HEK293T (cell line): ENCODE results near the gene C11orf68.

Source experiments
- ARNT ChIP-seq: fragments of 450-650 bp; IDR thresholded peaks from 2 replicates; pipeline ENCODE4 v1.6.1; 2017; ENCODE audit warnings: mild to moderate bottlenecking
- BHLHE40 ChIP-seq: fragments of 450-650 bp; IDR thresholded peaks from 2 replicates; pipeline ENCODE4 v1.6.1; 2016; ENCODE audit warnings: mild to moderate bottlenecking, moderate library complexity, borderline replicate concordance
- CTBP1 ChIP-seq: fragments of 450-650 bp; IDR thresholded peaks from 2 replicates; pipeline ENCODE4 v1.6.1; 2016; ENCODE audit warnings: borderline replicate concordance
- ELF4 ChIP-seq: fragments of 450-650 bp; IDR thresholded peaks from 2 replicates; pipeline ENCODE4 v1.6.1; 2017; ENCODE audit warnings: antibody characterized with exemption
- FOXA1 ChIP-seq: fragments of 450-650 bp; IDR thresholded peaks from 2 replicates; pipeline ENCODE4 v1.6.1; 2016; ENCODE audit warnings: mild to moderate bottlenecking
- FOXK2 ChIP-seq: fragments of 450-650 bp; IDR thresholded peaks from 2 replicates; pipeline ENCODE4 v1.6.1; 2016; ENCODE audit warnings: mild to moderate bottlenecking
- FOXM1 ChIP-seq: fragments of 450-650 bp; IDR thresholded peaks from 2 replicates; pipeline ENCODE4 v1.6.1; 2017; ENCODE audit warnings: mild to moderate bottlenecking, borderline replicate concordance
- HDGF ChIP-seq: fragments of 450-650 bp; IDR thresholded peaks from 2 replicates; pipeline ENCODE4 v1.6.1; 2017; ENCODE audit warnings: antibody characterized with exemption, borderline replicate concordance
- L3MBTL2 ChIP-seq: fragments of 450-650 bp; conservative IDR thresholded peaks from 2 replicates; pipeline ENCODE4 v1.6.1; 2016; ENCODE audit warnings: mild to moderate bottlenecking
- LEF1 ChIP-seq: fragments of 450-650 bp; IDR thresholded peaks from 2 replicates; pipeline ENCODE4 v1.6.1; 2017; ENCODE audit warnings: mild to moderate bottlenecking, borderline replicate concordance
- NFRKB ChIP-seq: fragments of 450-650 bp; IDR thresholded peaks from 2 replicates; pipeline ENCODE4 v1.6.1; 2016; ENCODE audit warnings: mild to moderate bottlenecking, moderate library complexity
- PKNOX1 ChIP-seq: fragments of 450-650 bp; IDR thresholded peaks from 2 replicates; pipeline ENCODE4 v1.6.1; 2016
- SP1 ChIP-seq: fragments of 450-650 bp; IDR thresholded peaks from 2 replicates; pipeline ENCODE4 v1.6.1; 2017
- TARDBP ChIP-seq: fragments of 450-650 bp; IDR thresholded peaks from 2 replicates; pipeline ENCODE4 v1.6.1; 2016

- no peak for TF ChIP-seq FOXM1
- TF ChIP-seq HDGF: no peak
- TF ChIP-seq BHLHE40: no peak
- TF ChIP-seq L3MBTL2: no peak
- no peak for TF ChIP-seq FOXA1
- TF ChIP-seq FOXK2: no peak
- no peak for TF ChIP-seq ARNT
- no peak for TF ChIP-seq ELF4
- no peak for TF ChIP-seq NFRKB
- no peak for TF ChIP-seq LEF1
- no peak for TF ChIP-seq SP1
- no peak for TF ChIP-seq PKNOX1
- no peak for TF ChIP-seq CTBP1
- no peak for TF ChIP-seq TARDBP
Measured at GRCh38 chr11:65880844-65881421, 37.9 kb downstream of the C11orf68 start.
